HepG2 (cell line): ENCODE data around the gene USH2A. TPM values are rescaled to one million over a fixed set of nuclear protein-coding genes. Genes with fewer than 3 reads are reported as not detected.

Source experiments
- ATAC-seq: fragments of 200-7000 bp; cut with Tn5 transposase; 3 replicates; pipeline ENCODE4 v1.9.1; 2020; ENCODE audit warnings: mild to moderate bottlenecking, moderate library complexity
- BruUV-seq: library from RNA; stranded (reverse); fragments of 400-500 nt; replicated peaks from 2 replicates; lab custom pipeline; 2021; lab: Mats Ljungman, UMichigan
- CTCF ChIA-PET: fragments of 300-600 bp; formaldehyde crosslinking; extraction: SDS; loops from one replicate; lab custom pipeline; 2021; ENCODE audit warnings: low total read pairs, inconsistent platforms, low intra/inter-chr PET ratio; lab: Yijun Ruan, JAX
- POLR2A ChIA-PET: fragments of 350-600 bp; sonication (Branson Sonifier 250); formaldehyde crosslinking; loops from one replicate; lab custom pipeline; 2020; ENCODE audit warnings: antibody characterized with exemption, inconsistent platforms; lab: Yijun Ruan, JAX
- DNase-seq: peaks from one replicate; pipeline ENCODE4 v3.0.0-alpha.2; 2015; ENCODE audit warnings: low spot score
- FAIRE-seq: peaks from 3 replicates; lab custom pipeline; 2011; peaks lifted over from hg19 to GRCh38; lab: Jason Lieb, UNC
- H2AFZ ChIP-seq: one replicate; pipeline ENCODE4 v1.6.1; 2011; ENCODE audit warnings: low read length, inconsistent platforms
- H3K27ac ChIP-seq: fragments of 300-600 bp; 3 replicates; pipeline ENCODE4 v1.8.0; 2011; ENCODE audit warnings: mixed run types, mild to moderate bottlenecking, mixed read lengths, low read length, inconsistent platforms; ENCODE audit not compliant: insufficient read depth; ENCODE audit errors: extremely low read length
- H3K27me3 ChIP-seq, 2 experiments: fragments of 200-600 bp in 1 of 2; 2 replicates in 1 of 2; 3 replicates in 1 of 2; pipeline versions ENCODE4 v1.6.0 to v1.8.0; 2011; ENCODE audit warnings: low read length in 2 of 2, mild to moderate bottlenecking in 2 of 2, moderate library complexity in 2 of 2, inconsistent platforms in 1 of 2; ENCODE audit not compliant: insufficient read depth in 2 of 2, control insufficient read depth in 1 of 2
- H3K36me3 ChIP-seq, 2 experiments: fragments of 200-600 bp in 1 of 2; replicated peaks in 1 of 2; 2 replicates in 1 of 2; 3 replicates in 1 of 2; pipeline versions ENCODE4 v1.5.1 to v1.8.0; 2011; ENCODE audit warnings: low read length in 2 of 2, inconsistent platforms in 1 of 2; ENCODE audit not compliant: insufficient read depth in 2 of 2, control insufficient read depth in 1 of 2
- H3K4me1 ChIP-seq: 2 replicates; pipeline ENCODE4 v1.5.1; 2012; ENCODE audit warnings: low read length, inconsistent platforms; ENCODE audit not compliant: insufficient read depth
- H3K4me2 ChIP-seq: 2 replicates; pipeline ENCODE4 v1.6.0; 2011; ENCODE audit warnings: low read depth, low read length, inconsistent platforms
- H3K4me3 ChIP-seq, 3 experiments: fragments of 200-600 bp in 1 of 3; sonication (generic), shearing (Covaris generic) in 1 of 3; replicated peaks in 1 of 3; 2 replicates each; pipeline ENCODE4 v1.5.1; 2011 to 2016; ENCODE audit warnings: low read length in 3 of 3, inconsistent platforms in 2 of 3, low read depth in 2 of 3, mild to moderate bottlenecking in 2 of 3, control low read depth in 1 of 3, mixed read lengths in 1 of 3; ENCODE audit not compliant: insufficient read depth in 1 of 3
- H3K79me2 ChIP-seq: one replicate; pipeline ENCODE4 v1.6.1; 2011; ENCODE audit warnings: low read length, inconsistent platforms; ENCODE audit not compliant: insufficient read depth
- H3K9ac ChIP-seq: 2 replicates; pipeline ENCODE4 v1.6.0; 2011; ENCODE audit warnings: mild to moderate bottlenecking, low read depth, low read length, inconsistent platforms; ENCODE audit not compliant: insufficient read depth
- H3K9me3 ChIP-seq: 2 replicates; pipeline ENCODE4 v1.5.1; 2012; ENCODE audit warnings: mild to moderate bottlenecking, low read length
- H4K20me1 ChIP-seq: 2 replicates; pipeline ENCODE4 v1.6.0; 2011; ENCODE audit warnings: inconsistent platforms, mild to moderate bottlenecking, low read length, moderate library complexity; ENCODE audit not compliant: insufficient read depth
- CSRNP2 ChIP-seq: sonication (generic); formaldehyde crosslinking; conservative IDR thresholded peaks from 2 replicates; pipeline ENCODE4 v1.8.0; 2022; ENCODE audit warnings: low read depth, missing genetic modification reagents
- CTCF ChIP-seq: sonication (generic); formaldehyde crosslinking; IDR thresholded peaks from 2 replicates; pipeline ENCODE4 v1.5.0; 2020; ENCODE audit warnings: mild to moderate bottlenecking, missing genetic modification reagents, moderate library complexity
- SMC3 ChIP-seq: IDR thresholded peaks from 2 replicates; pipeline ENCODE4 v1.6.1; 2011; ENCODE audit warnings: low read length, improper control_type of control experiment
- STAG1 ChIP-seq: sonication (generic); formaldehyde crosslinking; IDR thresholded peaks from 2 replicates; pipeline ENCODE4 v1.4.0; 2020; ENCODE audit warnings: missing genetic modification reagents
- WGBS: methylation state at CpG from one replicate; pipeline ENCODE4 v1.1.6; 2017; ENCODE audit warnings: low lambda C conversion rate; 5-methylcytosine and 5-hydroxymethylcytosine counted together
- in situ Hi-C: cut with HindIII; loops from 2 replicates; pipeline ENCODE4 v1.10.0; 2017; ENCODE audit warnings: low pct_unique_long_range_greater_than_20kb; ENCODE audit not compliant: extremely low pct_ligation_motif_present
- intact Hi-C: fragments of 100-400 bp; cut with micrococcal nuclease; formaldehyde crosslinking; loops from one replicate; pipeline ENCODE4 v1.10.0; 2022; ENCODE audit not compliant: unreplicated experiment
- polyA plus RNA-seq, 8 experiments: library from polyadenylated mRNA; depleted of rRNA in 3 of 8; stranded (reverse) in 7 of 8; unstranded in 1 of 8; fragments of >200 nt; fragmentation: Illumina TruSeq in 4 of 8; extraction: Trizol in 4 of 8; gene quantifications; 2 replicates each; pipeline versions ENCODE4 v1.2.1 to v1.2.3, GENCODE V29; 2011 to 2016; ENCODE audit warnings: low read depth in 4 of 8, missing spikeins in 1 of 8, mixed read lengths in 1 of 8; ENCODE audit not compliant: insufficient read depth in 1 of 8
- total RNA-seq, 5 experiments: library from RNA; depleted of rRNA; stranded (reverse); fragments of >200 nt; fragmentation: Illumina TruSeq; extraction: Trizol; gene quantifications; 2 replicates each; pipeline ENCODE4 v1.2.3, GENCODE V29; 2016; ENCODE audit warnings: low read depth in 1 of 5

Gene USH2A
- total and polyA plus RNA-seq, 2 of the 13 experiments (the other 11 are each of a cell fraction or from before 2014, with no cell fraction given) = 0.02 TPM; not detected in 1

GRCh38 chr1:215710036-215710898 lies 713.0 kb downstream of the USH2A start:
- Histone ChIP-seq H3K36me3 (no peaks in the 10 kb centered on the region), H3K4me1 (no peaks in the 10 kb centered on the region), H3K79me2 (no peaks in the 10 kb centered on the region), H3K9me3 (no peaks in the 10 kb centered on the region), H3K9ac (no peak overlapping the region), H3K27me3 (no peaks in the 10 kb centered on the region), H2AFZ (no peak overlapping the region), H3K4me3 (no peak overlapping the region), H3K4me2 (no peak overlapping the region), H3K27ac (no peak overlapping the region), H4K20me1 (no peaks in the 10 kb centered on the region)
- intact Hi-C loops (loop anchor here (5.0 kb wide), 1 partner anchor 407 kb away; no protein-coding TSS in a partner anchor), in situ Hi-C loops (no loop called here)
- peak; percentile 59 for DNase-seq
- no TSS peak for BruUV-seq
- 23% methylated on average over 8 of the region's 8 CpGs for WGBS
- CTCF ChIA-PET = no interaction called here
- POLR2A ChIA-PET = no interaction called here
- ATAC-seq = peak; percentile 88
- peak; percentile 40 for FAIRE-seq
- no peak for TF ChIP-seq CSRNP2 (CRISPR knock-in tag)
- TF ChIP-seq SMC3 = peak; percentile 21; the same call in 1 of the 2 replicates
- TF ChIP-seq STAG1 = peak; percentile 54
- peak; percentile 68 for TF ChIP-seq CTCF (CRISPR knock-in tag)
